GM15510 (cell line): ENCODE measurements around the gene TBX2.

ENCODE experiments used
- POLR2A ChIP-seq: IDR thresholded peaks from 3 replicates; pipeline ENCODE4 v1.6.1; 2011; ENCODE audit warnings: borderline replicate concordance; ENCODE audit not compliant: insufficient read length; ENCODE audit errors: extremely low read depth

TBX2 gene

DNA sequence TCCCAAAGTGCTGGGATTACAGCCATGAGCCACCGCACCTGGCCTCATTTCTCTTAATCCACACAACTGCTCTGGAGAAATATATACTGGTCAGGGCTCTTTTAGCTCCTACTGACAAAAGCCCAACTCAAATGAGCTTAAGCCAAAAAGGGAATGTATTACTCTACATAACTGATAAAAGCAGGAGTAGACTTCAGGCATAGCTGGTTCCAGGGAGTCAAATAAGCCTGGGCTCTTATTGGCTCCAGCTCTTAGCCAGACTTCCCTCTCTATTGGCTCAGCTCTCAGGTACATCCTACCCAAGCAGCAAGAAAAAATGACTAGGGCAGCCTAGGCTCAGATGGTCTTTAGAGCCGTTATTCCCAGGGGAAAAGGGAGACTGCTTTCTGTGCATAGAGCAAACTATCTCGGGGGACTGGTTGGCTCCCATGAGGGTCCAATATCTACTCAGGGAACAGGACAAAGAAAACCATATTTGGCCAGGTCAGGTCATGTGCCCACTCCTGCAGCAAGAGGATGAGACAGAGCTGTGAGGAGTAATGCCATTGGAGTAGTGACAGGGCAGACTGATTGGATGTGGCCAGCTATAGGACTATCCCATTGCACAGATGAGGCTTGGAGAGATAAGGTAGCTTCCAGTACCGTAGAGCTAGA, 21.2 kb downstream of the TBX2 start:
- no peak for TF ChIP-seq POLR2A

DNA sequence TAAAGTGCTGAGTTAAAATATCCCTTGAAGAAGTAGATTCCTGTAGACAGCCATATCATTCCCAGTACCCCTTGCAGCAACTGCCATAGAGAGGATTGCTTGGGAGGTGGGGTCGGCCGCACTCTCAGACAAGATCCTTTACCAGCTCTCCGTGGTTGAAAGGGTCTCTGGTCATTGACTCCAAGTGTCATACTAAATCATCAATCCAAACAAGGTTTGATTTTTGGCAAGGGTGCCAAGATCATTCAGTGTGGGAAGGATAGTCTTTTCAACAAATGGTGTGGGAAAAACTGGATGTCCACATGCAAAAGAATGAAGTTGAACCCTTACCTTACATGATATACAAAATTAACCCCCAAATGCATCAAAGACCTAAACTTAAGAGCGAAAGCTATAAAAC, 21.8 kb downstream of the TBX2 start:
- no peak for TF ChIP-seq POLR2A

DNA sequence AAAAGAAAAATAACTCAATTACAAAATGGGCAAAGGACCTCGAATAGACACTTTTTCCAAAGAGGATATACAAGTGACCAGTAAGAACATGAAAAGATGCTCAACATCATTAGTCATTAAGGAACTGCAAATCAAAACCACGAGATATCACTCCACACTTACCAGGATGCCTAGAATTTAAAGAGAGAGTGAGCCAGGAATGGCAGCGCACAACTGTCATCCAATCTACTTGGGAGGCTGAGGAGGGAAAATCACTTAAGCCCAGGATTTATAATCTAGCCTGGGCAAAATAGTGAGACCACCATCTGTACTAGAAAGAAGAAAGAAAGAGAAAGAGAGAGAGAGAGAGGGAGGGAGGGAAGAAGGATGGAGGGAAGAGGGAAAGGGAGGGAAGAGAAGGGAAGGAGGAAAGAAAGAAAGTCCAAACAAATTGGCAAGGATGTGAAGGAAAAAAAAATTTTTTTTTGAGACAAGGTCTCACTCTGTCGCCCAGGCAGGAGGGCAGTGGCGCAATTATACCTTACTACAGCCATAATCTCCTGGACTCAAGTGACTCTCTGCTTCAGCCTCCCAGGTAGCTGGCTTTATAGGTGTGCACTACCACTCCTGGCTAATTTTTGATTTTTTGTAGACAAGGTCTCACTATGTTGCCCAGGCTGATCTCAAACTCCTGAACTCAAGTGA, 22.6 kb downstream of the TBX2 start:
- no peak for TF ChIP-seq POLR2A

DNA sequence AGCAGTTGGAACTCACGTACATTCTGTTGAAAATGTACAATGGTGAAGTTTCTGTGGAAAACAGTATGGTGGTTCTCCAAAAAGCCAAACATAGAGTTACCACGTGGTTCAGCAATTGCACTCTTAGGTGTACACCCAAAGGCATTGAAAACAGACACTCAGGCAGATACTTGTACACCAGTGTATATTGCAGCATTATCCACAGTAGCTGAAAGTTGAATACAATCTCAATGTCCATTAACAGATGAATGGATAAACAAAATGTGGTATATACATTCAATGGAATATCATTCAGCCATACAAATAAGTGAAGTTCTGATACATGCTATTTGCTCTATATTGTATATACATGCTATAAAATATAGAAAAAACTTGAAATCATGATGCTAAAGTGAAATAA, 23.2 kb downstream of the TBX2 start:
- no peak for TF ChIP-seq POLR2A

DNA sequence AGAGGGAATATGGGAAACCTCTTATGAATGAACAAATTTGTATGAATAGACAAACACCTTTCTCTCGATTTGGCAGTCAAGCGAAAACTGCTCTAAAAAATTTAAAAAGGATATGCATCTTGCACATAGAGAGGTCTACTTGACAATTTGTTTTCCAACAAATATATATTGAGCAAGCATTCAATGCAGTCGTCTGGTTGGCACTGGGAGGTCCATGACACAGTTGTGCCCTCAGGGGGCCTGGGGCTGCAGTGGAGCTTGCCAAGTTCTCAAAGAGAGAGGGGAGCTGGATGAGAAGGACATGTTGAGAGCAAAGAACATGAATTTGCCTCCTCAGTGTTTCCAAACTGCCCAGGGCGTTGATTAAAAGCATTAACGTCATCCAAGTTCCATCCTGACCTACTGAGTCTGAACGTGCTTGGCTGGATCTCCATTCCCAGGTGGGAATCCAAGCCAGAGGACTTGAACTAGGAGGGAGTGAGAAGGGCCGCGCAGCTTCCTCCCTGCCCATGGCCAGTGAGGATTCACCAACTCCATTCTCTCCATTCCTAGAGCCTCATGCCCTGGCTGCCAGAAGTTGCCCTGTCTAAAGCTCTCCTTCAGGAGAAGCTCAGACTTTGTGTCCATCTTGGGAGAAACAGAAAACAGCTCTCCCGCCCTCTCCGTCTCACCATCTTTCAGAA, 24.5 kb downstream of the TBX2 start:
- TF ChIP-seq POLR2A, result no peak

DNA sequence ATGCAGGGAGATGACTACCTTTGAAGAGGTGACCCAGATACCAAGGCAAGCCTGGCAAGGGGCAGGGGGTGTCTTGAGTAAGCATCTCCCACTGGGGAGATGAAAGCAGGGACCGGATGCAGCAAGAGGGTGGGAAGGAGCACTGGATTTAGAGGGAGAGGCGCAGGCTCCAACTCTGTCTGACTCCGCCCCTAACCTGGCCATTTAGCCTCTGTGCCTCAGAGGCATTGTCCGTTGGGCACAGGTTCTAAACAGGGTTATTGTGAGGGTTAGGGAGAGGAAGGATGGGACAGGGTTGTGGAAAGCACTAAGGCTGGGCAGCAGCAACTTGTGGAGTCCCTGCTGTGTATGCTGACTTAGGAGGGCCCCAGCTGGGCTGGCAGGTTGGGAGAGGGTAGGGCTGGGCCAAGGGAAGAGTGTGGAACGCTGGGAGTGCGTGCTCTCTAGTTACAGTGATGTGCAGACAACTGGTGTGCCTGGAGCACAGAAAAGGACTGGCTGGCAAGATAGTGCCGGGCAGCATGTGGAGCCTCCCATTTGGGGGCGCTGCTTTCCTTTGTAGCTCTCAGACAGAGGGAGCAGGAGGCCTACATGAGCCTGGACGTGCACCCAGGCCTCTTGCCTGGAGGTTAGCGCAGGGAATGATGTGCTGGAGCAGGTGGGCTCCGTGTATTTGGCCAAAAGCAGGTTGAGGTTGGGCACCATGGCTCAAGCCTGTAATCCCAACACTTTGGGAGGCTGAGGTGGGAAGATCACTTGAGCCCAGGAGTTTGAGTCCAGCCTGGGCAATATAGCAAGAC, 26.2 kb downstream of the TBX2 start:
- TF ChIP-seq POLR2A, result no peak

DNA sequence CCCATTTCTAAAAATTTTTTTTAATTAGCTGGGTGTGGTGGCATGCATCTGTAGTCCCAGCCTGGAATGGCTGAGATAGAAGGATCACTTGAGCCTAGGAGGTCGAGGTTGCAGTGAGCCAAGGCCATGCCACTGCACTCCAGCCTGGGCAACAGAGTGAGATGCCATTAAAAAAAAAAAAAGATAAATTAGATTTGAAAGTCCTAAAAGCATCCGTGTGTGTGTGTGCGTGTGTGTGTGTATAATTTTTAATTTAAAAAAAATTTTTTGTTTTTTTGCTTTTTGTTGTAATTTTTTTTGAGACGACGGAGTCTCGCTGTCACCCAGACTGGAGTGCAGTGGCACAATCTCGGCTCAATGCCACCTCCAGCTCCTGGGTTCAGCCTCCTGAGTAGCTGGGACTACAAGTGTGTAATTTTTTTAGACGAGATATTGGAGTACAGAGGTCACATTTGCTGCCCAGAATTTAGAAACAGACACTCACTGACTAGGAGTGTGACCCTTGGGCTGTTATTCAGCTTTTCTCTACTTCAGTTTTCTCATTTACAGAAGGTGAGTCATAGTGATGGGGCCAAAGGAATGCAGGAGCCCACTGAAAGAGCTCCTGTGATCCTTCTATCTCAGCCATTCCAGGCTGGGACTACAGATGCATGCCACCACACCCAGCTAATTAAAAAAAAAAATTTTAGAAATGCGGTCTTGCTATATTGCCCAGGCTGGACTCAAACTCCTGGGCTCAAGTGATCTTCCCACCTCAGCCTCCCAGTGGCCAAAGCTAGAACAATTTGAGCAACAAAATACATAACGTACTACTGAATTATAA, 27.1 kb downstream of the TBX2 start:
- no peak for TF ChIP-seq POLR2A

DNA sequence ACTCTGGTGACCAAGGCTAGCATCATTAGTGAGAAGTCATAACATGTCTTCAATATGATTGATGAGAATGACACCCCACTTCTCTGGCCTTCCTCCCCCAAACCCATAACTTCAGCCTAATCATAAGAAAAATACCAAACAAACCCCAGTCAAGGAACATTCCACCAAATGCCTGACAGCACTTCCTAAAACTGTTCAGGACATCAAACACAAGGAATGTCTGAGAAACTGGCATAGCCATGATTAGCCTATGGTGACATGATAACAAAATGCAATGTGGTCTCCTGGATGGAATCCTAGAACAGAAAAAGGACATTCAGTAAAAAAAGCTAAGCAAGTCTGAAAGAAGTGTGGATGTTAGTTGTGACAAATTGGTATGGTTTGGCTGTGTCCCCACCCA, 27.9 kb downstream of the TBX2 start:
- TF ChIP-seq POLR2A, result no peak

DNA sequence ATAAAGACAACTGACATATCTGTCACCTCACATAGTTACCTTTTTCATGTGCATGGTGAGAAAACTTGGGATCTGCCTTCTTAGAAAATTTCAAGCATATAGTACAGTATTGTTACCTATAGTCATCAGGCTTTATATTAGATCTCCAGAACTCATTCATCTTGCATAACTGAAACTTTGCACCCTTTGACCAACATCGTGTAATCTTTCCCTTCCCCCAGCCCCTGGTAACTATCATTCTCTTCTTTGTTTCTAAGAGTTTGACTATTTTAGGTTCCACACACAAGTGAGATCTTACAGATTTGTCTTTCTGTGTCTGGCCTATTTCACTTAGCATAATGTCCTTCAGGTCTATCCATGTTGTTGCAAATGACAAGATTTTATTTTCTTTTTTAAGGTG, 29.6 kb downstream of the TBX2 start:
- TF ChIP-seq POLR2A, result no peak

DNA sequence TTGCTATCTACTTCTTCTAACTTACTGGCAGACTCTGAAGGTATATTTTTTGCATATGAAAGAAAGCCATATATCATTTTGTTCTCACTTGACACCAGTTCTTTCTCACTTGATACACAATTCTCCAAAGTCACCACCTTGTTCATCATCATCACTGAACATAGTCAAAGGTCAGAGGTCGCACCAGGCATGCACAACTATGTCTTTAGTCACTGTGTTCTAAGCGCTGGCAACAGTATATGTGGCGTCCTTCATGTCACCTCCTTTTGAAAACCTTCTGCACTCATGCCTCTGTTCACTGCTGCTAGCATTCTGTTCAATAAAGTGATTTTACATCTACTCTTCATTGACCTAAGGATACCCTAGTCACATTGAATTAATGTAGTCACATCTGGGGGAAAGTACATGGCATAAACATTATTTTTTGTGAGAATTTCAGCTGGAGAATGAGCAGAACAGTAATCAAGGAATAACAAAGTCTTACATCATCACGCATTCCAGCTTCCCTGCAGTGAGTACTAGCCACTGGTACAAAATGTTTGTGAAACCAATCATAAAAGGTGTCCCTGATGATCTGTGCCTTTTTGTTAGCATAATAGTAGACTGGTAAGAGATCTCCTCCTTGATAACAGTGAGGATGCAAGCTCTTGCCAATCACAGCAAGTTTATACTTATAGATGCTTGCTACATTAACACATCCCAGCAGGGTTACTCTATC, 32.1 kb downstream of the TBX2 start:
- TF ChIP-seq POLR2A, result no peak

DNA sequence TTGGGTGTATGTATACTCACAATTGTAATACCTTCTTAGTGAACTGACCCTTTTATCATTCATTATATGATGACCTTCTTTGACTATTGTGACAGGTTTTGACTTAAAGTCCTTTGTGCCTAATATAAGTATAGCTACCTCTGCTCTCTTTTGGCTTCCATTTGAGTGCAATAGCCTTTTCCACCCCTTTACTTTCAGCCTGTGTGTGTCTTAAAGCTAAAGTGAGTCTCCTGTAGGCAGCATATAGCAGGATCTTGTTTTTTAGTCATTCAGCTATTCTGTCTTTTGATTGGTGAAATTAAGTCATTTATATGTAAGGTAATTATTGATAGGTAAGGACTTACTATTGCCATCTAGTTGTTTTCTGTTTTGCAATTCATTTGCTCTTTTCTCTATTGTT, 36.6 kb downstream of the TBX2 start:
- no peak for TF ChIP-seq POLR2A

DNA sequence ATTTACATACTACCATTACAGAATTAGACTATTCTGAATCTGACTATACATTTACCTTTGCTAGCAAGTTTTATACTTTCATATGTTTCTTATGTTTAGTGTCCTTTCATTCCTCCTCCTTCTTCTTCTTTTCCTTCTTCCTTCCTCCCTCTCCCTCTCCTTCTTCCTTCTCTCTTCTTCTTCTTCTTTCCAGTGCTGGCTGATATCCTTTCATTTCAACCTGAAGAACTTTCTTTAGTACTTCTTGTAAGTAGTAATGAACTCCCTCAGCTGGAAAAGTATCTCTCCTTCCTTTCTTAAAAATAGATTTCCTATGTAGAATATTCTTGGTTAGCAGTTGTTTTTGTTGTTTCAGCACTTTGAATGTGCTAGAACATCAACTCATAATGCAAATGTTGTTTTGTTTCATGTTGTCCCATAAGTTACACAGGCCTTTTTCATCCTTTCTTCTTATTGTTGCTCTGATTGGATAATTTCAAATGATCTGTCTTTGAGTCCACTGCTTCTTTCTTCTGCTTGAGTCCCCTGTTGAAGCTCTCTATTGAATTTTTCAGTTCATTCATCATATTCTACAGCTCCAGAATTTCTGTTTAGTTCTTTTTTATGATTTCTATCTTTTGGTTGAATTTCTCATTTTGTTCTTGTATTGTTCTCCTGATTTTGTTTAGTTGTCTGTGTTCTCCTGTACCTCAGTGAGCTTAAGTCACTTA, 37.5 kb downstream of the TBX2 start:
- TF ChIP-seq POLR2A, result no peak

DNA sequence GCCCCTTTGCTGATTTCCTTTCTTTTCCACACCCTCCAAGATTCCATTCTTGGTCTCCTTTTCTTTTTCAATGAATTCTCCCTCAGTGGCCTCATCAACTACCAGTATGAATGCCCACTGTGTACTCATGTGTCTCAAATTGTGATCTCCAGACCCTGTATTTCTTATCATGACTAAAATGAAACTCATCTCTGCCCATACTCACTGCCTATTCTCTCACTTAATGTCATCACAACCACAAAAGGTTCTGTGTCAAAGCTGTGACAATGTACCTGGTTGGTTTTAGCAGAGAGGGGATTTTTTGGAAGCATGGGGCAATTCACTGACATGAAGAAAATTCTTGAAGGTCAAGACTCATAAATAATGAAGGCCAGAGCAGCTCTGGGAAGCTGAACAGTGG, 41.1 kb downstream of the TBX2 start:
- TF ChIP-seq POLR2A, result no peak
